ENCODE results near the gene USP31. TPM values are rescaled to one million over a fixed set of nuclear protein-coding genes. Genes with fewer than 3 reads are reported as not detected.
A peak's percentile ranks its signal among the peaks of the same experiment; 100 is the strongest.
"Not testable (repeated sequence)": the region's sequence is repeated elsewhere in the genome, so short reads cannot be mapped to it uniquely, and the experiment has no call there.

USP31 gene
- total RNA-seq, 1 donor from 2014 or later, result 10.0 TPM

GRCh38 chr16:23110257-23110899 lies 38.9 kb downstream of the USP31 start:
- intact Hi-C loops (cut with micrococcal nuclease), result no loop called here
- peaks cover 2% of the 10 kb centered on the region for H3K4me1 Mint-ChIP-seq
- no peak for DNase-seq

DNA sequence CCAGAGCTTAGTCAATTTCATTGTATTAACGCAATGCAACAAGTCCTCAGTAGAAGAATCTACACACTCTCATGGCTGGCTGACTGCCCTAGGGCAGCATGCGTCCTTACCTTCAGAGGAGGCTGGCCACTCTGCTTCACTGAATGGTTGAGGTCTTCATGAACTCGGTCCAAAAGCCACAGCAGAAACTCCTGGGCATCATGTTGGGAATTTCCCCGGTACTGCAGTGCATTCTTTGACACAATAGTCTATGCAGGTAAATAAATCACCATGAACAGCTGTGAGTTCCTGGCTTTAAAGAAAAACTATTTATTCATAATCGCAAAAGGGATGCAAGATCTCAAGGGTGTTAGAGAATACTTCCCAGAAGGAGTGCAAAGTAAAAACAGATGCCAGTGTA lies 41.3 kb downstream of the USP31 start:
- DNase-seq, result no peak
- Mint-ChIP-seq H3K36me3 (ENCODE audit: low read depth) (peaks cover 6% of the 10 kb centered on the region), H3K9me3 (no peaks in the 10 kb centered on the region), H3K27ac (no peak overlapping the region), H3K27me3 (no peaks in the 10 kb centered on the region), H3K4me1 (peaks cover 2% of the 10 kb centered on the region), H3K4me3 (no peak overlapping the region)
- intact Hi-C loops (cut with micrococcal nuclease), result no loop called here

More at GRCh38 chr16:23110257-23110899, 38.9 kb downstream of the USP31 start:
- Mint-ChIP-seq H3K36me3 (ENCODE audit: low read depth) (peaks cover 2% of the 10 kb centered on the region), H3K4me3 (no peak overlapping the region), H3K27ac (no peak overlapping the region), H3K9me3 (no peaks in the 10 kb centered on the region), H3K27me3 (no peaks in the 10 kb centered on the region)

DNA sequence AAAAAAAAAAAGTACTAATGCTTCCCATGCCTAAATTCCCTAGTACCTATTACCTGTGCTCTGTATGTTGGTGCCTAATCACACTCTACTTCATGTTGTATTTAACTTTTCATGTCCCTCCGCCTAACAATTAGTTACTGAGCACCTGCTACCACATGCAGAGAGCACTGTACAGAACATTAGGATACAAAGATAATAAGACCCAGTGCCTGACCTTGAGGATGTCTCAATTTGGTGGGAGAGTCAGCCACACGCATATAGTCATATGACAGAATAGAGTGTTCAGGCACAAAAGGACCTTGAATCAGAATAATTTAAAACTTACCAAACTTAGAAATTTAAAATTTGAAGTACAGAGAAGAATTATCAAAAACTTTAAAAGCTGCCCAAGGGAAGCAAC lies 42.1 kb downstream of the USP31 start:
- H3K27ac Mint-ChIP-seq, result no peak overlapping the region
- H3K36me3 Mint-ChIP-seq (ENCODE audit: low read depth), result peaks cover 6% of the 10 kb centered on the region
- no peaks in the 10 kb centered on the region for H3K9me3 Mint-ChIP-seq
- intact Hi-C loops (cut with micrococcal nuclease), result no loop called here
- H3K4me1 Mint-ChIP-seq, result peaks cover 2% of the 10 kb centered on the region
- no peak for DNase-seq
- H3K4me3 Mint-ChIP-seq, result no peak overlapping the region
- no peaks in the 10 kb centered on the region for H3K27me3 Mint-ChIP-seq

GRCh38 chr16:23105309-23105708 lies 43.9 kb downstream of the USP31 start:
- no peaks in the 10 kb centered on the region for H3K27me3 Mint-ChIP-seq
- H3K27ac Mint-ChIP-seq, result no peak overlapping the region
- H3K4me1 Mint-ChIP-seq, result peaks cover 2% of the 10 kb centered on the region
- peaks cover 12% of the 10 kb centered on the region for H3K36me3 Mint-ChIP-seq (ENCODE audit: low read depth)
- intact Hi-C loops (cut with micrococcal nuclease), result no loop called here
- no peaks in the 10 kb centered on the region for H3K9me3 Mint-ChIP-seq
- no peak overlapping the region for H3K4me3 Mint-ChIP-seq
- no peak for DNase-seq

DNA sequence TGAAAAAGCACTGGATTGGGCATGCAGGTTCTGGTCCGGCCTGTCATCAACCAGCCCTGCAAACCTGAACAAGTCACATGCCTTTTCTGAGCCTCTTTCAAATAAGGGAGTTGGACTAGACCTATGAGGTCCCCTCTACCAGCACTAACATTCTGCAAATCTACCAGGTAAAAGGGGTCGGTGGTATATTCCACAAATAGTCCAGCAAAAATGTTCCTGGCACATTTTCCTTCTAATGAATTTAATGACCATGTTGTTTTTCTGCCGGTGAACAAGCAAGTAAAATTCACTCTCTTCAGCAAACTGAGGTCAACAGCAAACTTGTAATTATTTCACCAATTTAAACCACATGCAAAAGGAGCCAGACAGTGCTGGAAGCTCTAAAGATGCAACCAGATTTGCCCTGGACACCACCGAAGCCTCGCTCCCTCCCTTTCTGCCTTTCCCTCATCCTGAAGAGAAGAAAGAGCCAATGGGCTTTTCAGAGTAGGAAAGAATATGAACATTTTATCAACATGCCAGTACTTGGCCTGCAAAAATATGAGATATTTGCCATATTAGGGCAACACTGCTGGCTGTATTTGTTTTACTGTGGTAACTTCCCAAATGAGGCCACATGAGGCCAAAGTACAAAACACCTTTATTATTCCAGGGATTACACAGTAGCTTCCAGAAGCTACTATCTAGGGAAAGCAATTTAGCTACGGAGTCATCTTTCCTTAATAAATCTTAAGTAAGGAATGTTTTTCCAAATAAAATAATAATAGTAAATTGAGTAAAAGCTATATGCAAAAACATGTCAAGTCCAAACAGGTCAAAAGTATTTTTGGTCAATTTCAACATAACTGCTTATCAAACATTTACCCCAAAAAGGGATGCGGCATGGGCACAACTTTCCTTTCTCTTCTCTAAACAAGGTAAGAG lies 45.0 kb downstream of the USP31 start:
- Mint-ChIP-seq H3K9me3 (no peaks in the 10 kb centered on the region), H3K4me3 (no peak overlapping the region), H3K27me3 (no peaks in the 10 kb centered on the region), H3K36me3 (ENCODE audit: low read depth) (peaks cover 18% of the 10 kb centered on the region), H3K4me1 (no peaks in the 10 kb centered on the region), H3K27ac (no peak overlapping the region)
- intact Hi-C loops (cut with micrococcal nuclease), result no loop called here
- no peak for DNase-seq

DNA sequence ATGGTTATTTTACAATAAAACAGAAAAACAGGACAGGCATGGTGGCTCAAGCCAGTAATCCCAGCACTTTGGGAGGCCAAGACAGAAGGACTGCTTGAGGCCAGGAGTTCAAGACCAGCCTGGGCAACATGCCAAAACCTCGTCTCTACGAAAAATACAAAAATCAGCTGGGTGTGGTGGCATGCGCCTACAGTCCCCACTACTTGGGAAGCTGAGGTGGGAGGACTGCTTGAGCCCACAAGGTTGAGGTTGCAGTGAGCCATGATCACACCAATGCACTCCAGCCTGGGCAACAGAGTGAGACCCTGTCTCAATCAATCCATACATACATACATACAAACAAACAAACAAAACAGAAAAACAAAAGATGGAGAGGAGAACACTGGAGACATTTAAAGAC lies 45.6 kb downstream of the USP31 start:
- H3K4me1 Mint-ChIP-seq, result no peaks in the 10 kb centered on the region
- no peak for DNase-seq
- H3K27ac Mint-ChIP-seq, result no peak overlapping the region
- H3K36me3 Mint-ChIP-seq (ENCODE audit: low read depth), result peaks cover 23% of the 10 kb centered on the region
- H3K27me3 Mint-ChIP-seq, result no peaks in the 10 kb centered on the region
- H3K9me3 Mint-ChIP-seq, result no peaks in the 10 kb centered on the region
- H3K4me3 Mint-ChIP-seq, result no peak overlapping the region
- intact Hi-C loops (cut with micrococcal nuclease), result no loop called here

DNA sequence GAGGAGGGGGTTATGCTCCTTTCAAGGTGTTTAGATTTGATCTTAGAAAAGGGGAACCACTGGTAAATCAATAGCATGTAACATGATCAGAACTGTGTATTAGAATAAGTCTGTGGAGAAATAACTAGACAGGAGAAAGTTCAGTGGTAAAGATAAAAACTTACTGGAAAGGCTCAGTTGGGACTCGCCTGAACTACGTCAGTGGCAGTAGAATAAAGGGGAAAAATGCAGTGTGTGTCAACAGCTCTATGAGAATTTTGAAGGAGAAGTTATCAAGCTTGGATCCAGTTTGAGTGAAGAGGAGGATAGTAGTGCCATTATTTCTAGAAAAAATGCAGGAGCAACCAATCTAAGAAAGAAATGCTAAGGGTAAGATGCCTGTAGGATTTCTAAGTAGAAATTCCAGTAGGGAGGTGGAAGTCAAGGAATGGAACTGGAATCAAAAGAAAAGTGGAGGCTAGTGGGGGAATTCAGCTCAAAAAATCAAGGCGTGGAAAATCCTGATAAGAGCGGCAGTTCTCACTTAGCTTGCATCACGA lies 48.2 kb downstream of the USP31 start:
- H3K36me3 Mint-ChIP-seq (ENCODE audit: low read depth), result peaks cover 31% of the 10 kb centered on the region
- H3K27me3 Mint-ChIP-seq, result no peaks in the 10 kb centered on the region
- no peak for DNase-seq
- H3K4me3 Mint-ChIP-seq, result no peak overlapping the region
- intact Hi-C loops (cut with micrococcal nuclease), result no loop called here
- peaks cover 4% of the 10 kb centered on the region for H3K9me3 Mint-ChIP-seq
- no peak overlapping the region for H3K27ac Mint-ChIP-seq
- H3K4me1 Mint-ChIP-seq, result peaks cover 12% of the 10 kb centered on the region

DNA sequence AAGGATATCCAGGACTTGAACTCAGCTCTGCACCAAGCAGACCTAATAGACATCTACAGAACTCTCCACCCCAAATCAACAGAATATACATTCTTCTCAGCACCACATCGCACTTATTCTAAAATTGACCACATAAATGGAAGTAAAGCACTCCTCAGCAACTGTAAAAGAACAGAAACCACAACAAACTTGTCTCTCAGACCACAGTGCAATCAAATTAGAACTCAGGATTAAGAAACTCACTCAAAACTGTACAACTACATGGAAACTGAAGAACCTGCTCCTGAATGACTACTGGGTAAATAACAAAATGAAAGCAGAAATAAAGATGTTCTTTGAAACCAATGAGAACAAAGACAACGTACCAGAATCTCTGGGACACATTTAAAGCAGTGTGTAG lies 52.8 kb downstream of the USP31 start:
- H3K4me3 Mint-ChIP-seq, result peak overlapping the region; percentile 79
- intact Hi-C loops (cut with micrococcal nuclease), result loop anchor here (2.0 kb wide), 1 partner anchor 52 kb away; the partner anchor contains the start of gene USP31
- not testable (repeated sequence) for H3K27me3 Mint-ChIP-seq
- H3K27ac Mint-ChIP-seq, result peak overlapping the region; percentile 92
- H3K36me3 Mint-ChIP-seq (ENCODE audit: low read depth), result peaks cover 41% of the 10 kb centered on the region
- peak; percentile 70 for DNase-seq
- peaks cover 29% of the 10 kb centered on the region for H3K4me1 Mint-ChIP-seq
- peaks cover 11% of the 10 kb centered on the region for H3K9me3 Mint-ChIP-seq

GRCh38 chr16:23094136-23094535 lies 55.1 kb downstream of the USP31 start:
- H3K27ac Mint-ChIP-seq; DNase-seq; intact Hi-C loops (cut with micrococcal nuclease); H3K4me3 Mint-ChIP-seq; H3K27me3 Mint-ChIP-seq: not testable (repeated sequence)
- peaks cover 30% of the 10 kb centered on the region for H3K4me1 Mint-ChIP-seq
- H3K9me3 Mint-ChIP-seq, result peaks cover 11% of the 10 kb centered on the region
- peaks cover 33% of the 10 kb centered on the region for H3K36me3 Mint-ChIP-seq (ENCODE audit: low read depth)

GRCh38 chr16:23092801-23093117 lies 56.5 kb downstream of the USP31 start:
- Mint-ChIP-seq H3K27ac (no peak overlapping the region), H3K4me1 (peaks cover 30% of the 10 kb centered on the region), H3K27me3 (no peaks in the 10 kb centered on the region), H3K9me3 (peaks cover 7% of the 10 kb centered on the region), H3K4me3 (no peak overlapping the region), H3K36me3 (ENCODE audit: low read depth) (peaks cover 24% of the 10 kb centered on the region)
- DNase-seq, result no peak
- intact Hi-C loops (cut with micrococcal nuclease), result no loop called here

- H3K36me3 Mint-ChIP-seq (ENCODE audit: low read depth), result peaks cover 24% of the 10 kb centered on the region
- intact Hi-C loops (cut with micrococcal nuclease), result no loop called here
- no peak for DNase-seq
- H3K9me3 Mint-ChIP-seq, result peaks cover 7% of the 10 kb centered on the region
- H3K4me1 Mint-ChIP-seq, result peaks cover 29% of the 10 kb centered on the region
- H3K4me3 Mint-ChIP-seq, result no peak overlapping the region
- no peaks in the 10 kb centered on the region for H3K27me3 Mint-ChIP-seq
- no peak overlapping the region for H3K27ac Mint-ChIP-seq
These were observed 57.0 kb downstream of the USP31 start for GRCh38 chr16:23092072-23092800.

- intact Hi-C loops (cut with micrococcal nuclease), result no loop called here
- no peaks in the 10 kb centered on the region for H3K27me3 Mint-ChIP-seq
- H3K36me3 Mint-ChIP-seq (ENCODE audit: low read depth), result peaks cover 18% of the 10 kb centered on the region
- peaks cover 1% of the 10 kb centered on the region for H3K4me1 Mint-ChIP-seq
- no peaks in the 10 kb centered on the region for H3K9me3 Mint-ChIP-seq
- no peak for DNase-seq
- no peak overlapping the region for H3K4me3 Mint-ChIP-seq
- H3K27ac Mint-ChIP-seq, result no peak overlapping the region
These were observed 60.1 kb downstream of the USP31 start for GRCh38 chr16:23089111-23089510.

DNA sequence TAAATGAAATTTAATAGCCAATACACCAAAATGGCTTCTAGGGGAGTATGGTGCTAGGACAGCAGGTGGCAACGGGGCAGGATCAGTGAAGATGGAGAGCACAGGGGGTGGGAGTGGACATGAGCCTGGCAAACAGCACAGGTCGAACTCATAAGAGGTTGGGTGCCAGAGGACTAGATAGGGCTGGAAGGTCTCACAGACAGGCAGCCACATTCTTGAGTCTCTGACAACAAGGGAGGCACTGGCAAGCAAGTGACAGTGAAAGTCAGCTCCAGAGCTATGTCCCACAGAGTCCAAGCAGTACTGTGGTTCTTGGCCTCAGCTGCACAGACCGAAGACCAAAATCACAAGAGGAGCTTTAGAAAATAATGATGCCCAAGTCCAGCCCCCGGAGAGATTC lies 61.2 kb downstream of the USP31 start:
- intact Hi-C loops (cut with micrococcal nuclease), result no loop called here
- Mint-ChIP-seq H3K36me3 (ENCODE audit: low read depth) (peaks cover 15% of the 10 kb centered on the region), H3K27ac (no peak overlapping the region), H3K4me3 (no peak overlapping the region), H3K9me3 (no peaks in the 10 kb centered on the region), H3K4me1 (peaks cover 1% of the 10 kb centered on the region), H3K27me3 (no peaks in the 10 kb centered on the region)
- no peak for DNase-seq

GRCh38 chr16:23085949-23086348 lies 63.3 kb downstream of the USP31 start:
- intact Hi-C loops (cut with micrococcal nuclease), result no loop called here

More at GRCh38 chr16:23085949-23086348, 63.3 kb downstream of the USP31 start:
- peaks cover 6% of the 10 kb centered on the region for H3K4me1 Mint-ChIP-seq
- no peaks in the 10 kb centered on the region for H3K9me3 Mint-ChIP-seq
- no peak overlapping the region for H3K4me3 Mint-ChIP-seq
- H3K27ac Mint-ChIP-seq, result no peak overlapping the region
- H3K27me3 Mint-ChIP-seq, result no peaks in the 10 kb centered on the region
- no peak for DNase-seq
- peaks cover 10% of the 10 kb centered on the region for H3K36me3 Mint-ChIP-seq (ENCODE audit: low read depth)

All from activated CD4-positive, alpha-beta T cell treated with anti-CD3 and anti-CD28 coated beads, Interleukin-2, amount 10 ng/mL, durations not matched to agents 24 days and 14 days (primary cell).